Mesenchymal stem cell (in vitro differentiated cells and primary cell): Measurements from ENCODE around the gene GDPD2.

Experiments used
- DNase-seq: peaks from one replicate; pipeline ENCODE4 v3.0.0-alpha.2; 2013
- H2AFZ ChIP-seq: one replicate; pipeline ENCODE4 v1.6.1; 2013; ENCODE audit warnings: low read depth, mild to moderate bottlenecking, control low read depth, inconsistent platforms, low read length, moderate library complexity
- H2AK5ac ChIP-seq: 2 replicates; pipeline ENCODE4 v1.6.1; 2013; ENCODE audit warnings: low read length, moderate library complexity, mild to moderate bottlenecking, inconsistent platforms; ENCODE audit not compliant: severe bottlenecking
- H2BK120ac ChIP-seq: one replicate; pipeline ENCODE4 v1.6.1; 2013; ENCODE audit warnings: low read depth, mild to moderate bottlenecking, inconsistent platforms, low read length, moderate library complexity
- H2BK12ac ChIP-seq, 2 experiments: one replicate each; pipeline ENCODE4 v1.6.1; 2013; ENCODE audit warnings: inconsistent platforms in 2 of 2, low read length in 2 of 2, mild to moderate bottlenecking in 2 of 2, moderate library complexity in 2 of 2, control low read depth in 1 of 2
- H2BK15ac ChIP-seq: one replicate; pipeline ENCODE4 v1.6.1; 2013; ENCODE audit warnings: mild to moderate bottlenecking, low read depth, inconsistent platforms; ENCODE audit not compliant: poor library complexity, severe bottlenecking
- H2BK5ac ChIP-seq: 2 replicates; pipeline ENCODE4 v1.6.1; 2013; ENCODE audit warnings: low read depth, mild to moderate bottlenecking, low read length, control low read depth, inconsistent platforms; ENCODE audit not compliant: poor library complexity, severe bottlenecking
- H3K14ac ChIP-seq, 2 experiments: one replicate each; pipeline ENCODE4 v1.6.1; 2013; ENCODE audit warnings: inconsistent platforms in 2 of 2, low read length in 2 of 2, control low read depth in 1 of 2, mild to moderate bottlenecking in 1 of 2, moderate library complexity in 1 of 2
- H3K18ac ChIP-seq, 2 experiments: one replicate each; pipeline ENCODE4 v1.6.1; 2013; ENCODE audit warnings: inconsistent platforms in 2 of 2, low read length in 2 of 2, control low read depth in 1 of 2, low read depth in 1 of 2, mild to moderate bottlenecking in 1 of 2
- H3K23ac ChIP-seq, 2 experiments: one replicate each; pipeline ENCODE4 v1.6.1; 2013; ENCODE audit warnings: inconsistent platforms in 2 of 2, low read length in 2 of 2, mild to moderate bottlenecking in 2 of 2, moderate library complexity in 2 of 2, control low read depth in 1 of 2
- H3K27ac ChIP-seq: 2 replicates; pipeline ENCODE4 v1.5.1; 2013; ENCODE audit warnings: mild to moderate bottlenecking, moderate library complexity, low read length, control low read depth, inconsistent platforms; ENCODE audit not compliant: poor library complexity, severe bottlenecking
- H3K27me3 ChIP-seq, 2 experiments: 2 replicates each; pipeline versions ENCODE4 v1.6.1 to v1.7.0; 2013; ENCODE audit warnings: low read length in 2 of 2, mild to moderate bottlenecking in 2 of 2, moderate library complexity in 2 of 2, control low read depth in 1 of 2, inconsistent platforms in 1 of 2; ENCODE audit not compliant: control insufficient read depth in 1 of 2, insufficient read depth in 1 of 2
- H3K36me3 ChIP-seq, 2 experiments: 2 replicates each; pipeline versions ENCODE4 v1.6.1 to v1.7.0; 2013; ENCODE audit warnings: low read length in 2 of 2, control low read depth in 1 of 2, inconsistent platforms in 1 of 2, low read depth in 1 of 2, mild to moderate bottlenecking in 1 of 2; ENCODE audit not compliant: insufficient read depth in 2 of 2, control insufficient read depth in 1 of 2
- H3K4ac ChIP-seq, 2 experiments: one replicate each; pipeline ENCODE4 v1.6.1; 2013; ENCODE audit warnings: inconsistent platforms in 2 of 2, low read length in 2 of 2, mild to moderate bottlenecking in 2 of 2, moderate library complexity in 2 of 2, control low read depth in 1 of 2, low read depth in 1 of 2
- H3K4me1 ChIP-seq: 2 replicates; pipeline ENCODE4 v1.6.1; 2013; ENCODE audit warnings: low read depth, low read length, control low read depth; ENCODE audit not compliant: control insufficient read depth, insufficient read depth
- H3K4me2 ChIP-seq: 2 replicates; pipeline ENCODE4 v1.6.1; 2013; ENCODE audit warnings: low read length, mild to moderate bottlenecking, inconsistent platforms; ENCODE audit not compliant: poor library complexity, severe bottlenecking
- H3K4me3 ChIP-seq, 2 experiments: 2 replicates each; pipeline versions ENCODE4 v1.5.1 to v1.7.0; 2013; ENCODE audit warnings: low read length in 2 of 2, mild to moderate bottlenecking in 2 of 2, control low read depth in 1 of 2, low read depth in 1 of 2; ENCODE audit not compliant: insufficient read depth in 1 of 2
- H3K79me1 ChIP-seq: replicated peaks from 2 replicates; pipeline ENCODE4 v1.6.1; 2013; ENCODE audit warnings: mild to moderate bottlenecking, control low read depth, low read length, inconsistent platforms; ENCODE audit not compliant: poor library complexity, severe bottlenecking
- H3K9ac ChIP-seq: 2 replicates; pipeline ENCODE4 v1.7.0; 2013; ENCODE audit warnings: mild to moderate bottlenecking, low read length, moderate library complexity
- H3K9me3 ChIP-seq: 2 replicates; pipeline ENCODE4 v1.7.0; 2013; ENCODE audit warnings: mild to moderate bottlenecking, low read length; ENCODE audit not compliant: control insufficient read depth
- H4K8ac ChIP-seq: one replicate; pipeline ENCODE4 v1.6.1; 2013; ENCODE audit warnings: inconsistent platforms, mild to moderate bottlenecking, low read length, moderate library complexity
- H4K91ac ChIP-seq: one replicate; pipeline ENCODE4 v1.6.1; 2013; ENCODE audit warnings: mild to moderate bottlenecking, low read length, inconsistent platforms
- WGBS: methylation state at CpG from one replicate; pipeline ENCODE4 v1.1.7; 2013; ENCODE audit warnings: mixed read lengths; 5-methylcytosine and 5-hydroxymethylcytosine counted together

The GDPD2 gene

GRCh38 chrX:70421618-70422017 is 1.5 kb upstream of the GDPD2 start:
- peaks cover 4% of the 10 kb centered on the region for H3K4me1 ChIP-seq
- no peak overlapping the region for H3K4me3 ChIP-seq
- H3K23ac ChIP-seq, result no peak overlapping the region
- no peaks in the 10 kb centered on the region for H3K79me1 ChIP-seq
- no peak overlapping the region for H2AK5ac ChIP-seq
- H3K4me2 ChIP-seq, result no peak overlapping the region
- H3K4ac ChIP-seq, result no peak overlapping the region
- H2BK15ac ChIP-seq, result no peak overlapping the region
- H3K36me3 ChIP-seq, result no peaks in the 10 kb centered on the region
- no peak overlapping the region for H2BK12ac ChIP-seq
- H3K27me3 ChIP-seq, result peaks cover 0 to 30% of the 10 kb centered on the region in 2 experiments
- H2AFZ ChIP-seq, result no peak overlapping the region
- H3K9ac ChIP-seq, result no peak overlapping the region
- no peak overlapping the region for H3K18ac ChIP-seq
- 29% methylated on average over 2 of the region's 2 CpGs for WGBS
- H3K9me3 ChIP-seq, result no peaks in the 10 kb centered on the region
- no peak overlapping the region for H3K27ac ChIP-seq
- no peak for DNase-seq
- no peak overlapping the region for H2BK5ac ChIP-seq
- no peak overlapping the region for H3K14ac ChIP-seq
- no peak overlapping the region for H4K91ac ChIP-seq
- no peak overlapping the region for H4K8ac ChIP-seq
- no peak overlapping the region for H2BK120ac ChIP-seq

GRCh38 chrX:70423936-70424675 is 992 bp downstream of the GDPD2 start:
- no peak overlapping the region for H3K9ac ChIP-seq
- no peak overlapping the region for H4K8ac ChIP-seq
- peaks cover 4% of the 10 kb centered on the region for H3K4me1 ChIP-seq
- no peaks in the 10 kb centered on the region for H3K36me3 ChIP-seq
- H2BK120ac ChIP-seq, result no peak overlapping the region
- no peak overlapping the region for H2BK5ac ChIP-seq
- no peak overlapping the region for H3K14ac ChIP-seq
- no peak overlapping the region for H3K27ac ChIP-seq
- H3K4ac ChIP-seq, result no peak overlapping the region
- H3K27me3 ChIP-seq, result peaks cover 0 to 39% of the 10 kb centered on the region in 2 experiments
- DNase-seq, result no peak
- no peaks in the 10 kb centered on the region for H3K79me1 ChIP-seq
- H2AK5ac ChIP-seq, result no peak overlapping the region
- H3K18ac ChIP-seq, result no peak overlapping the region
- WGBS, result 78% methylated on average over 8 of the region's 10 CpGs
- no peak overlapping the region for H2AFZ ChIP-seq
- H3K23ac ChIP-seq, result no peak overlapping the region
- no peak overlapping the region for H2BK12ac ChIP-seq
- no peak overlapping the region for H2BK15ac ChIP-seq
- no peak overlapping the region for H4K91ac ChIP-seq
- H3K9me3 ChIP-seq, result no peaks in the 10 kb centered on the region
- H3K4me3 ChIP-seq, result no peak overlapping the region
- H3K4me2 ChIP-seq, result no peak overlapping the region

- no peak overlapping the region for H3K14ac ChIP-seq
- no peak overlapping the region for H2BK15ac ChIP-seq
- no peak overlapping the region for H3K4ac ChIP-seq
- WGBS, result 82% methylated on average over 10 of the region's 10 CpGs
- H3K4me3 ChIP-seq, result no peak overlapping the region
- no peak overlapping the region for H3K18ac ChIP-seq
- no peak overlapping the region for H2AK5ac ChIP-seq
- no peak overlapping the region for H3K9ac ChIP-seq
- DNase-seq, result no peak
- no peak overlapping the region for H3K4me2 ChIP-seq
- no peak overlapping the region for H2AFZ ChIP-seq
- H3K4me1 ChIP-seq, result peaks cover 4% of the 10 kb centered on the region
- H3K9me3 ChIP-seq, result no peaks in the 10 kb centered on the region
- no peak overlapping the region for H2BK120ac ChIP-seq
- H3K27me3 ChIP-seq, result peaks cover 0 to 41% of the 10 kb centered on the region in 2 experiments
- H3K79me1 ChIP-seq, result no peaks in the 10 kb centered on the region
- H2BK12ac ChIP-seq, result no peak overlapping the region
- H4K8ac ChIP-seq, result no peak overlapping the region
- no peak overlapping the region for H4K91ac ChIP-seq
- H2BK5ac ChIP-seq, result no peak overlapping the region
- H3K36me3 ChIP-seq, result no peaks in the 10 kb centered on the region
- H3K27ac ChIP-seq, result no peak overlapping the region
- no peak overlapping the region for H3K23ac ChIP-seq
These were observed 1.7 kb downstream of the GDPD2 start for GRCh38 chrX:70424801-70425200.

GRCh38 chrX:70426286-70427278 is 3.5 kb downstream of the GDPD2 start:
- Histone ChIP-seq H3K27ac (no peak overlapping the region), H2BK15ac (no peak overlapping the region), H3K14ac (no peak overlapping the region), H3K4ac (no peak overlapping the region), H4K8ac (no peak overlapping the region), H3K4me1 (peaks cover 4% of the 10 kb centered on the region), H2BK5ac (no peak overlapping the region), H3K18ac (no peak overlapping the region), H3K4me3 (no peak overlapping the region), H2BK120ac (no peak overlapping the region), H3K9ac (no peak overlapping the region), H3K79me1 (no peaks in the 10 kb centered on the region), H2AFZ (no peak overlapping the region), H3K4me2 (no peak overlapping the region), H3K9me3 (no peaks in the 10 kb centered on the region), H2AK5ac (no peak overlapping the region), H3K36me3 (no peaks in the 10 kb centered on the region), H4K91ac (no peak overlapping the region), H2BK12ac (no peak overlapping the region), H3K23ac (no peak overlapping the region), H3K27me3 (peaks cover 0 to 53% of the 10 kb centered on the region in 2 experiments)
- DNase-seq, result no peak
- 95% methylated on average over 10 of the region's 15 CpGs for WGBS
